BLaER1 (cell line): Measurements from ENCODE around the gene FYN.

Experiments used
- H3K27ac ChIP-seq: shearing (Covaris generic); formaldehyde crosslinking; 2 replicates; pipeline ENCODE4 v1.8.1; 2022
- H3K27me3 ChIP-seq: shearing (Covaris generic); formaldehyde crosslinking; 2 replicates; pipeline ENCODE4 v1.8.1; 2022
- H3K36me3 ChIP-seq: shearing (Covaris generic); formaldehyde crosslinking; 2 replicates; pipeline ENCODE4 v1.8.1; 2022
- H3K4me1 ChIP-seq: shearing (Covaris generic); formaldehyde crosslinking; 2 replicates; pipeline ENCODE4 v1.8.1; 2022
- H3K4me2 ChIP-seq: shearing (Covaris generic); formaldehyde crosslinking; 2 replicates; pipeline ENCODE4 v1.8.1; 2022
- H3K4me3 ChIP-seq: shearing (Covaris generic); formaldehyde crosslinking; 2 replicates; pipeline ENCODE4 v1.8.1; 2022
- H3K9ac ChIP-seq: shearing (Covaris generic); formaldehyde crosslinking; 2 replicates; pipeline ENCODE4 v1.8.1; 2022
- H3K9me3 ChIP-seq: shearing (Covaris generic); formaldehyde crosslinking; 2 replicates; pipeline ENCODE4 v1.8.1; 2022
- H4K20me1 ChIP-seq: shearing (Covaris generic); formaldehyde crosslinking; 2 replicates; pipeline ENCODE4 v1.8.1; 2022
- Cebpa-rat ChIP-seq: shearing (Covaris generic); IDR thresholded peaks from 2 replicates; pipeline ENCODE4 v1.8.1; 2022

The FYN gene

GRCh38 chr6:111673937-111674336 is 199.3 kb downstream of the FYN start:
- no peaks in the 10 kb centered on the region for H3K9me3 ChIP-seq
- H3K4me3 ChIP-seq: no peak overlapping the region
- no peak overlapping the region for H3K4me2 ChIP-seq
- H4K20me1 ChIP-seq: 0 out of 2 replicates have a peak, but pooled peaks cover 7% of the 10 kb centered on the region
- no peak for TF ChIP-seq Cebpa-rat
- peaks cover 90% of the 10 kb centered on the region for H3K36me3 ChIP-seq
- no peaks in the 10 kb centered on the region for H3K27me3 ChIP-seq
- no peaks in the 10 kb centered on the region for H3K4me1 ChIP-seq
- no peak overlapping the region for H3K27ac ChIP-seq
- H3K9ac ChIP-seq: no peak overlapping the region

DNA sequence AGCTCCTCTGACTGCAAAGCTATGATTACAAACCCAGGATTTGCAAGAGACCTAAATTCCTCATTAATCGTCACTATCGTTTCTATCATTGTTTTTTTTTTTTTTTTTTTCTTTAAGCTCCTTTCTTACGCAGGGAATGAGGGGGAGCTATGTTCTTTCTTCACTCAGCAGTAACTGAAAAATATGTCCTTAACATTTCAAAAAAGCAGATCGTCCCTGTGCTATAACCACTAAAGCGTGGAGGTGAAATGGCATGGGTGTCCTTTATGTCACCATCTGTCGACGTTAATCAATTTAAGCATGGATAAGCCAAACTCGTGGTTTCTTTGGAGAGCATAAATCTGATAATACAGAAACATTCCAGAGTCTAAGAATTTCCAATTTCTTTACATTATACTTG is 199.7 kb downstream of the FYN start:
- Histone ChIP-seq H3K27ac (no peak overlapping the region), H3K4me3 (no peak overlapping the region), H3K36me3 (peaks cover 90% of the 10 kb centered on the region), H3K9me3 (no peaks in the 10 kb centered on the region), H3K9ac (no peak overlapping the region), H3K4me2 (no peak overlapping the region), H3K27me3 (no peaks in the 10 kb centered on the region), H4K20me1 (0 out of 2 replicates have a peak, but pooled peaks cover 7% of the 10 kb centered on the region), H3K4me1 (no peaks in the 10 kb centered on the region)
- TF ChIP-seq Cebpa-rat: no peak

GRCh38 chr6:111672761-111673450 is 200.3 kb downstream of the FYN start:
- Histone ChIP-seq H3K4me1 (no peaks in the 10 kb centered on the region), H3K4me2 (no peak overlapping the region), H4K20me1 (0 out of 2 replicates have a peak, but pooled peaks cover 7% of the 10 kb centered on the region), H3K9ac (no peak overlapping the region), H3K36me3 (peaks cover 90% of the 10 kb centered on the region), H3K27ac (no peak overlapping the region), H3K27me3 (no peaks in the 10 kb centered on the region), H3K4me3 (no peak overlapping the region), H3K9me3 (no peaks in the 10 kb centered on the region)
- TF ChIP-seq Cebpa-rat: no peak

- TF ChIP-seq Cebpa-rat: no peak
- 0 out of 2 replicates have a peak, but pooled peaks cover 7% of the 10 kb centered on the region for H4K20me1 ChIP-seq
These were observed 203.9 kb downstream of the FYN start for GRCh38 chr6:111669326-111669725.

GRCh38 chr6:111668410-111668809 is 204.8 kb downstream of the FYN start:
- no peak overlapping the region for H3K4me2 ChIP-seq
- TF ChIP-seq Cebpa-rat: no peak
- H4K20me1 ChIP-seq: 0 out of 2 replicates have a peak, but pooled peaks cover 7% of the 10 kb centered on the region
- peaks cover 87% of the 10 kb centered on the region for H3K36me3 ChIP-seq
- no peaks in the 10 kb centered on the region for H3K4me1 ChIP-seq
- H3K9me3 ChIP-seq: no peaks in the 10 kb centered on the region
- H3K27me3 ChIP-seq: no peaks in the 10 kb centered on the region
- H3K9ac ChIP-seq: no peak overlapping the region
- no peak overlapping the region for H3K27ac ChIP-seq
- no peak overlapping the region for H3K4me3 ChIP-seq

More at GRCh38 chr6:111669326-111669725, 203.9 kb downstream of the FYN start:
- no peaks in the 10 kb centered on the region for H3K9me3 ChIP-seq
- peaks cover 88% of the 10 kb centered on the region for H3K36me3 ChIP-seq
- H3K4me3 ChIP-seq: no peak overlapping the region
- H3K9ac ChIP-seq: no peak overlapping the region
- no peaks in the 10 kb centered on the region for H3K27me3 ChIP-seq
- H3K4me2 ChIP-seq: no peak overlapping the region
- H3K27ac ChIP-seq: no peak overlapping the region
- H3K4me1 ChIP-seq: no peaks in the 10 kb centered on the region

- Histone ChIP-seq H3K36me3 (peaks cover 87% of the 10 kb centered on the region), H3K4me3 (no peak overlapping the region), H3K27me3 (no peaks in the 10 kb centered on the region), H3K4me2 (no peak overlapping the region), H3K9ac (no peak overlapping the region), H3K27ac (no peak overlapping the region), H3K9me3 (no peaks in the 10 kb centered on the region), H3K4me1 (0 out of 2 replicates have a peak, but pooled peaks cover 5% of the 10 kb centered on the region), H4K20me1 (0 out of 2 replicates have a peak, but pooled peaks cover 7% of the 10 kb centered on the region)
- TF ChIP-seq Cebpa-rat: no peak
These were observed 205.3 kb downstream of the FYN start for GRCh38 chr6:111667931-111668330.

GRCh38 chr6:111666847-111667246 is 206.4 kb downstream of the FYN start:
- no peaks in the 10 kb centered on the region for H3K27me3 ChIP-seq

DNA sequence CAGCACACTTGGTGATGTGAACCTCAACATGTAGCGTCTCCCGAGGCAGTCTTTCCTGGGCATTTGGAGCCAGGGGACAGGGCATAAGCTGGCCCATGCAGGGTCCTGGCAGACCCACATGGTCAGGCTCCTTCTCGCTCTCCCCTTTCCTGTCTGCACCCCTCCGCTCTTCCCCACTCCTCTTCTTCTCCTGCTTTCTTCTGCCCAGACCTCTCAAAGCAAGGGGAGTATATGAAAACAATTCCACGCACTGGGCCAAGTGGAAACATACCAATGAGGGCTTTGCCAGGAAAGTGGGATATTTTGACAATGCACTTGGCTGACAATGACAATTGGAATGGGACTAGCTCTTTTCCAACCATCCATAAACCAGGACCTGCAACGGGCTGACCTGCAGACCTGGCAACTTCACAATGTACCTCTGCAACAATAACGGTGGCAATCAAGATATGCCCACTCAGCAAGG is 208.7 kb downstream of the FYN start:
- H3K36me3 ChIP-seq: peaks cover 85% of the 10 kb centered on the region
- H3K4me2 ChIP-seq: no peak overlapping the region

More at GRCh38 chr6:111666847-111667246, 206.4 kb downstream of the FYN start:
- no peak overlapping the region for H3K27ac ChIP-seq
- no peak overlapping the region for H3K4me3 ChIP-seq
- peaks cover 85% of the 10 kb centered on the region for H3K36me3 ChIP-seq
- H3K4me2 ChIP-seq: no peak overlapping the region
- 0 out of 2 replicates have a peak, but pooled peaks cover 7% of the 10 kb centered on the region for H3K4me1 ChIP-seq
- TF ChIP-seq Cebpa-rat: no peak
- H3K9me3 ChIP-seq: no peaks in the 10 kb centered on the region
- no peak overlapping the region for H3K9ac ChIP-seq
- H4K20me1 ChIP-seq: 0 out of 2 replicates have a peak, but pooled peaks cover 7% of the 10 kb centered on the region

GRCh38 chr6:111663692-111664564 is 209.3 kb downstream of the FYN start:
- Histone ChIP-seq H3K4me2 (no peak overlapping the region), H3K9ac (no peak overlapping the region), H3K9me3 (no peaks in the 10 kb centered on the region), H4K20me1 (no peaks in the 10 kb centered on the region), H3K36me3 (peaks cover 79% of the 10 kb centered on the region), H3K27ac (no peak overlapping the region), H3K4me1 (0 out of 2 replicates have a peak, but pooled peaks cover 7% of the 10 kb centered on the region), H3K4me3 (no peak overlapping the region), H3K27me3 (no peaks in the 10 kb centered on the region)
- no peak for TF ChIP-seq Cebpa-rat

More for the DNA sequence above, 208.7 kb downstream of the FYN start:
- no peak overlapping the region for H3K27ac ChIP-seq
- no peak for TF ChIP-seq Cebpa-rat
- H4K20me1 ChIP-seq: 0 out of 2 replicates have a peak, but pooled peaks cover under 1% of the 10 kb centered on the region
- no peak overlapping the region for H3K9ac ChIP-seq
- no peak overlapping the region for H3K4me3 ChIP-seq
- 0 out of 2 replicates have a peak, but pooled peaks cover 7% of the 10 kb centered on the region for H3K4me1 ChIP-seq
- no peaks in the 10 kb centered on the region for H3K9me3 ChIP-seq
- no peaks in the 10 kb centered on the region for H3K27me3 ChIP-seq
